ENCODE results near the gene DMRT3.

- TF ChIP-seq ZNF274 (IDR thresholded peaks at IDR 0.05; ENCODE audit: low read depth, low read length) (no peak), SUZ12 (IDR thresholded peaks at IDR 0.05; ENCODE audit: extremely low read depth, insufficient read depth, insufficient read length) (no peak)
Observed at GRCh38 chr9:1002678-1003077, 26.2 kb downstream of the DMRT3 start.
